Sigmoid colon (tissue), 7 donors: Measurements from ENCODE around the gene CBFA2T3. TPM values are rescaled to one million over a fixed set of nuclear protein-coding genes. Genes with fewer than 3 reads are reported as not detected.

ENCODE experiments used
- DNase-seq: peaks from one replicate; pipeline ENCODE4 v3.0.0-alpha.2; 2019
- H3K27ac ChIP-seq, 4 donors: fragments of 200-600 bp; sonication (generic); one replicate each; pipeline ENCODE4 v1.5.1; 2016 to 2019; ENCODE audit warnings: mild to moderate bottlenecking in 1 of 4
- H3K27me3 ChIP-seq, 3 donors: fragments of 200-600 bp; sonication (generic); one replicate each; pipeline ENCODE4 v1.5.1; 2019; ENCODE audit warnings: mild to moderate bottlenecking in 1 of 3
- H3K36me3 ChIP-seq, 4 donors: fragments of 200-600 bp; sonication (generic); one replicate each; pipeline ENCODE4 v1.5.1; 2016 to 2019
- H3K4me1 ChIP-seq, 4 donors: fragments of 200-600 bp; sonication (generic); one replicate each; pipeline ENCODE4 v1.5.1; 2017 to 2019
- H3K4me3 ChIP-seq, 4 donors: fragments of 200-600 bp; sonication (generic); one replicate each; pipeline ENCODE4 v1.5.1; 2017 to 2019; ENCODE audit warnings: mild to moderate bottlenecking in 2 of 4, moderate library complexity in 1 of 4
- H3K9me3 ChIP-seq, 4 donors: fragments of 200-600 bp in 3 of 4; sonication (generic) in 3 of 4; one replicate each; pipeline versions ENCODE4 v1.5.1 to v1.6.1; 2013 to 2019
- EP300 ChIP-seq, 4 donors: sonication (generic); formaldehyde crosslinking; IDR thresholded peaks; one replicate each; pipeline ENCODE4 v1.6.1; 2017; ENCODE audit warnings: antibody characterized with exemption in 4 of 4
- POLR2A ChIP-seq, 2 donors: fragments of 450-650 bp; IDR thresholded peaks; one replicate each; pipeline ENCODE4 v1.6.1; 2016; ENCODE audit warnings: antibody characterized with exemption in 2 of 2, mild to moderate bottlenecking in 2 of 2, moderate library complexity in 2 of 2
- POLR2AphosphoS5 ChIP-seq, 4 donors: sonication (generic); formaldehyde crosslinking; IDR thresholded peaks; one replicate each; pipeline ENCODE4 v1.6.1; 2017; ENCODE audit warnings: antibody characterized with exemption in 4 of 4
- WGBS, 2 donors: extraction: QIAGEN DNeasy Blood & Tissue Kit; methylation state at CpG; one replicate each; pipeline ENCODE4 v1.1.7; 2013; 5-methylcytosine and 5-hydroxymethylcytosine counted together
- intact Hi-C: fragments of 100-400 bp; cut with DNase I; formaldehyde crosslinking; loops from one replicate; pipeline ENCODE4 v1.15.1; 2023
- polyA plus RNA-seq, 3 donors: library from polyadenylated mRNA; stranded (reverse); fragments of 200-250 nt; gene quantifications; one replicate each; pipeline ENCODE4 v1.2.3, GENCODE V29; 2013
- total RNA-seq, 4 donors: library from RNA; depleted of rRNA; stranded (reverse); fragments of >200 nt; gene quantifications; one replicate each; pipeline ENCODE4 v1.1.0, GENCODE V29; 2016
- TF ChIP-seq, protein P1 (sequence below), 4 experiments: fragments of 450-650 bp in 3 of 4; fragments of 200-600 bp in 1 of 4; IDR thresholded peaks; one replicate each; pipeline ENCODE4 v1.5.1; 2016 to 2019; ENCODE audit warnings: antibody characterized with exemption in 4 of 4, mild to moderate bottlenecking in 3 of 4, moderate library complexity in 2 of 4
- donor health status: healthy with polysubstance abuse.
- donor health status: Bipolar disorder and iron deficiency.
- donor health status: healthy.

CBFA2T3 gene
- total and polyA plus RNA-seq, 7 donors = 0.95 to 26.8 (median 4.3) TPM

DNA sequence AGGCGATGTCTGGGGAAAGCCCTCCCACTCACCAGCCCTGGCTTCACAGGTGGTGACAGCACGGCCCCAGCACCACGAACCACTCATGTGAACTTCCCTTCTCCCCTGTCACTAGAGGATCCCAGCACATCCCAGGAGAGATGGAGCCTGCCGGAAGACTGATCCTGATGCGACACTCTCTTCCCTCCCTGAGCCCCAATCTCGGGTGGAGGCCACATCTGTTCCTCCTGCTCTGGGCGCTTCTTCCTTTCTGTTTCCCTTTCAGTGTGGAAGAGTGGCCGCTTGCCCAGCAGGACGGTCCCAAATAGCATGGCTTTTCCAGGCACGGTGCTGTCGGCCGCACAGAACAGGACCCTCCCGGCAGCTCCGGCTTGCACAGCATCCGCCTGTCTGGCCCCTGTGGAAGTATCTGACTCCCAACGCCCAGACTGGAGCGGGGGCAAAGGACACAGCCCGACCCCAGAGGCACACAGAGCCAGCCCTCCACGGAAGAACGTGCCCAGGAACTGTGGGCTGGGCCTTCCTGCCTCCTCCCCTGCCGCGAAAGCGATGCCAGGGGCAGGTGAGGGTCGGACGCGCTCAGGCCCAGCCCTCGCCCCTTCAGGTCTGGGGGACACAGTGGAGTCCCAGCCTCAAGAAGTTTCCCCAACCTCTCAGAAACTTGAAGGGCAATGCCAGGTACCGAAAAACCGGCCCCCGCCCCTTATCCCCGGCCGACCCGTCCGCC lies 37.6 kb downstream of the CBFA2T3 start:
- Histone ChIP-seq H3K27ac (peak overlapping the region; percentile 48 to 72 (median 52)), H3K9me3 (no peaks in the 10 kb centered on the region), H3K4me3 (peak overlapping the region; percentile 28 to 56 (median 50)), H3K36me3 (no peaks in the 10 kb centered on the region), H3K27me3 (peaks cover 24 to 89% (median 67%) of the 10 kb centered on the region in 3 donors), H3K4me1 (peaks cover 0 to 51% (median 40%) of the 10 kb centered on the region in 4 donors)
- TF ChIP-seq, protein P1, sequence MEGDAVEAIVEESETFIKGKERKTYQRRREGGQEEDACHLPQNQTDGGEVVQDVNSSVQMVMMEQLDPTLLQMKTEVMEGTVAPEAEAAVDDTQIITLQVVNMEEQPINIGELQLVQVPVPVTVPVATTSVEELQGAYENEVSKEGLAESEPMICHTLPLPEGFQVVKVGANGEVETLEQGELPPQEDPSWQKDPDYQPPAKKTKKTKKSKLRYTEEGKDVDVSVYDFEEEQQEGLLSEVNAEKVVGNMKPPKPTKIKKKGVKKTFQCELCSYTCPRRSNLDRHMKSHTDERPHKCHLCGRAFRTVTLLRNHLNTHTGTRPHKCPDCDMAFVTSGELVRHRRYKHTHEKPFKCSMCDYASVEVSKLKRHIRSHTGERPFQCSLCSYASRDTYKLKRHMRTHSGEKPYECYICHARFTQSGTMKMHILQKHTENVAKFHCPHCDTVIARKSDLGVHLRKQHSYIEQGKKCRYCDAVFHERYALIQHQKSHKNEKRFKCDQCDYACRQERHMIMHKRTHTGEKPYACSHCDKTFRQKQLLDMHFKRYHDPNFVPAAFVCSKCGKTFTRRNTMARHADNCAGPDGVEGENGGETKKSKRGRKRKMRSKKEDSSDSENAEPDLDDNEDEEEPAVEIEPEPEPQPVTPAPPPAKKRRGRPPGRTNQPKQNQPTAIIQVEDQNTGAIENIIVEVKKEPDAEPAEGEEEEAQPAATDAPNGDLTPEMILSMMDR (IDR thresholded peaks at IDR 0.05) = no peak
- TF ChIP-seq EP300 (IDR thresholded peaks at IDR 0.05) (no peak), POLR2AphosphoS5 (IDR thresholded peaks at IDR 0.05) (no peak), POLR2A (IDR thresholded peaks at IDR 0.05) (no peak)
- no peak for DNase-seq
- 25 to 33% methylated on average over 34 of the region's 34 CpGs for WGBS, 2 donors
- intact Hi-C loops = loop anchor here (5.0 kb wide), 1 partner anchor 153 kb away; the partner anchor contains the start of gene ACSF3

DNA sequence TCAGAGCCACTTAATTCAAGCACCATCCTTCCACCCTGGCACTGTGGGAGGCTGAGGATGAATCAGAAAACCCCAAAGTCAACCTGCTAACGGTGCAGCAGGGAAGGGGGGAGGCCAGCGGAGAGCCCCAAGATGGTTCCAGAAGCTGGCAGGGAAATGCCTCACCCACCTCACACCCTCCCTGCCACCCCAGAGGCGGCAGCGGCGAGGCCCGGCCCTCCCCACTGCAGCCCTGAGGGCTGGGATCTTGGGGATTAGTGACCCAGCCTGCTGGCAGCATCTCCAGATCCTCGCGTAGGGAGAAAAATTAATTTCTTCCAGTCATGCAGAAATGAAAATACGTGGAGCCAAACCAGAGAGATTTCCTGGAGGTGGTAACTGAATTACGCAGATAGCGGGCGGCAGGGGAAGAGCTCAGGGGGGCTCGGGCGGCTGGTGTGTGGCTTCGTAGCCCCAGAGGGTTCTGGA lies 38.2 kb downstream of the CBFA2T3 start:
- TF ChIP-seq POLR2A (IDR thresholded peaks at IDR 0.05) (no peak), POLR2AphosphoS5 (IDR thresholded peaks at IDR 0.05) (no peak), EP300 (IDR thresholded peaks at IDR 0.05) (no peak)
- TF ChIP-seq, protein P1 (IDR thresholded peaks at IDR 0.05) = no peak
- intact Hi-C loops = loop anchor here (5.0 kb wide), 1 partner anchor 153 kb away; the partner anchor contains the start of gene ACSF3
- H3K9me3 ChIP-seq = no peaks in the 10 kb centered on the region
- WGBS, 2 donors = 46 to 59% methylated on average over 15 of the region's 15 CpGs
- peaks cover 0 to 51% (median 40%) of the 10 kb centered on the region in 4 donors for H3K4me1 ChIP-seq
- H3K27me3 ChIP-seq = peaks cover 24 to 91% (median 67%) of the 10 kb centered on the region in 3 donors
- peak overlapping the region; percentile 48 to 72 (median 52) for H3K27ac ChIP-seq
- peak overlapping the region in 3 of 4 donors; percentile 47 to 56 (median 54) for H3K4me3 ChIP-seq
- DNase-seq = no peak
- no peaks in the 10 kb centered on the region for H3K36me3 ChIP-seq

DNA sequence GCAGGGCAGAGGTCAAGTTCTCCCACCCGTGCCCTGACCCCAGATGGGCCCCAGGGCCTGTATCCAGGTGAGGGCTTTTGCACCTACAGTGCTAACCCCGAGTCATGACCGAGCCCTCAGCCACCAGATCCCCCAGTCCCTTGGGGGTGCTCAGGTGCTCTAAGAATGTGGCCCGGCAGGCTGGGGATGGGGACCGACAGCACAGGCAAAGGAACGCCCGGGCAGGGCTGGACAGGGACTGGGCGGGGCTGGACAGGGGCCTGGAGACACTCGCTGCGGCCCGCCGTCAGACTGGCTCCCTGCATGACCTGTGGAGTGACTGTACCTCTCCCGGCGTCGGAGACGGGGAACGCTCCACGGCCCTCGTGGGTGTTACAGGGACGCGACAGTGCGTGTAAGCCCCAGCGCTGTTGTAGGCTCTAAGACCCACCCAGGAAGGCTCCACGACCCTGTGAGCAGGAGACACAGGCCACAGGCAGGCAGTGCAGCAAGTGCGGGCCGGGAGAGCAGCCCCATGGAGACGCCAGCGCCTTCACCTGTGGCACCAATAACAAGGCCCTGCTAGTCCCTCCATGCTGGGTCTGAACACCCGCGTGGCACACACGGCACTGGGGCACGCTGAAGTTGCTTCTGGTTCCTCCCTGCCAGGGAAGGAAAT lies 38.8 kb downstream of the CBFA2T3 start:
- Histone ChIP-seq H3K9me3 (no peaks in the 10 kb centered on the region), H3K27ac (no peak overlapping the region), H3K36me3 (no peaks in the 10 kb centered on the region), H3K4me3 (no peak overlapping the region), H3K27me3 (peaks cover 24 to 87% (median 63%) of the 10 kb centered on the region in 3 donors), H3K4me1 (peaks cover 0 to 51% (median 40%) of the 10 kb centered on the region in 4 donors)
- intact Hi-C loops = loop anchor here (5.0 kb wide), 1 partner anchor 154 kb away; the partner anchor contains the start of gene ACSF3
- DNase-seq = no peak
- no peak for TF ChIP-seq POLR2A (IDR thresholded peaks at IDR 0.05)
- TF ChIP-seq, protein P1 (IDR thresholded peaks at IDR 0.05) = no peak
- no peak for TF ChIP-seq EP300 (IDR thresholded peaks at IDR 0.05)
- TF ChIP-seq POLR2AphosphoS5 (IDR thresholded peaks at IDR 0.05) = no peak
- 56 to 74% methylated on average over 32 of the region's 32 CpGs for WGBS, 2 donors

DNA sequence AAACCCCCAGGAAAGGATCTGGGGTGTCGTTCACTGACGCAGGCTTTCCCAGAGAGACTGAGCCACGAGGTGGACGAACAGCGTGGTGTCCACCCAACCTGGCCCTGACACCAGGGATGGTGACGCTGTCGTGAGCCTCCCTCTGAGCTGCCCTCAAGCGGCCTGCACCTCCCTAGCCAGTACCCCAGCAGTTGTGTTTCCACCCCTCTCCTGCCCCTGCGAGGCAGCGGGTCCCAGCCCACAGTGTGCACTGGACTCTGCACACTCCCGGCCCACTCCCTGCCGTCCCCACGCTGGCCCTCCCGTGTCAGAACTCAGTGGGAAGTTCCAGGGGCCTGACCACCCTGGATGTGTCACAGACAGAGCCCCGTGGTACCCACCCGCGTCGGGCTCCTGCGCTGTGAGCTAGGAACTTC lies 39.8 kb downstream of the CBFA2T3 start:
- Histone ChIP-seq H3K4me1 (peaks cover 0 to 50% (median 39%) of the 10 kb centered on the region in 4 donors), H3K27ac (peak overlapping the region; percentile 35 to 62 (median 59)), H3K27me3 (peaks cover 18 to 82% (median 53%) of the 10 kb centered on the region in 3 donors), H3K4me3 (no peak overlapping the region), H3K36me3 (no peaks in the 10 kb centered on the region), H3K9me3 (no peaks in the 10 kb centered on the region)
- no peak for DNase-seq
- intact Hi-C loops = loop anchor here (5.0 kb wide), 1 partner anchor 155 kb away; the partner anchor contains the start of gene ACSF3
- 74 to 88% methylated on average over 19 of the region's 19 CpGs for WGBS, 2 donors
- TF ChIP-seq POLR2A (IDR thresholded peaks at IDR 0.05) (no peak), EP300 (IDR thresholded peaks at IDR 0.05) (no peak), POLR2AphosphoS5 (IDR thresholded peaks at IDR 0.05) (no peak)
- TF ChIP-seq, protein P1 (IDR thresholded peaks at IDR 0.05) = no peak
